Measurements from ENCODE around the gene SAMD8.

- TF ChIP-seq CTCF (IDR thresholded peaks at IDR 0.05; ENCODE audit: extremely low read depth in 1 of 2, insufficient read depth in 1 of 2, low read depth in 1 of 2, low read length in 2 of 2) (no peak), POLR2A (IDR thresholded peaks at IDR 0.05; ENCODE audit: low read depth, low read length) (no peak)
These were observed 11.0 kb downstream of the SAMD8 start for GRCh38 chr10:75122505-75122904.
